HepG2 (cell line): ENCODE results near the gene SFTA2. TPM values are rescaled to one million over a fixed set of nuclear protein-coding genes. Genes with fewer than 3 reads are reported as not detected.
A peak's percentile ranks its signal among the peaks of the same experiment; 100 is the strongest.

Experiments used
- ADNP ChIP-seq: sonication (generic); formaldehyde crosslinking; IDR thresholded peaks from 2 replicates; pipeline ENCODE4 v1.4.0; 2020; ENCODE audit warnings: missing genetic modification reagents
- CENPBD1 ChIP-seq: sonication (generic); formaldehyde crosslinking; IDR thresholded peaks from 2 replicates; pipeline ENCODE4 v1.8.0; 2022; ENCODE audit warnings: missing genetic modification reagents, low read depth, mild to moderate bottlenecking, borderline replicate concordance
- FOXC1 ChIP-seq: sonication (generic); formaldehyde crosslinking; IDR thresholded peaks from 2 replicates; pipeline ENCODE4 v1.8.0; 2022; ENCODE audit warnings: mild to moderate bottlenecking, missing genetic modification reagents, borderline replicate concordance
- GFI1 ChIP-seq: sonication (generic); formaldehyde crosslinking; IDR thresholded peaks from 2 replicates; pipeline ENCODE4 v1.5.0; 2020; ENCODE audit warnings: missing genetic modification reagents, mild to moderate bottlenecking, borderline replicate concordance
- HMG20B ChIP-seq: conservative IDR thresholded peaks from 2 replicates; pipeline ENCODE4 v1.6.1; 2016; ENCODE audit warnings: missing genetic modification reagents, missing compliant biosample characterization
- HOXD1 ChIP-seq: sonication (generic); formaldehyde crosslinking; IDR thresholded peaks from 2 replicates; pipeline ENCODE4 v1.5.0; 2020; ENCODE audit warnings: missing genetic modification reagents
- MEIS1 ChIP-seq: sonication (generic); formaldehyde crosslinking; IDR thresholded peaks from 2 replicates; pipeline ENCODE4 v1.9.0; 2021; ENCODE audit warnings: mild to moderate bottlenecking, missing genetic modification reagents, moderate library complexity, borderline replicate concordance
- MIER2 ChIP-seq: IDR thresholded peaks from 2 replicates; pipeline ENCODE4 v1.6.1; 2016; ENCODE audit warnings: missing biosample characterization, missing genetic modification reagents
- MXD3 ChIP-seq: IDR thresholded peaks from 2 replicates; pipeline ENCODE4 v1.6.1; 2016; ENCODE audit warnings: mild to moderate bottlenecking, missing biosample characterization, missing genetic modification reagents
- MYNN ChIP-seq: sonication (generic); formaldehyde crosslinking; IDR thresholded peaks from 2 replicates; pipeline ENCODE4 v1.4.0; 2020; ENCODE audit warnings: mild to moderate bottlenecking, low read depth, missing genetic modification reagents
- NBN ChIP-seq: fragments of 450-650 bp; conservative IDR thresholded peaks from 2 replicates; pipeline ENCODE4 v1.6.1; 2017
- PITX1 ChIP-seq: sonication (generic); formaldehyde crosslinking; IDR thresholded peaks from 2 replicates; pipeline ENCODE4 v1.5.1; 2020; ENCODE audit warnings: mild to moderate bottlenecking, missing genetic modification reagents
- RFXAP ChIP-seq: sonication (generic); formaldehyde crosslinking; IDR thresholded peaks from 2 replicates; pipeline ENCODE4 v1.4.0; 2020; ENCODE audit warnings: missing genetic modification reagents, borderline replicate concordance
- SALL1 ChIP-seq: sonication (generic); formaldehyde crosslinking; IDR thresholded peaks from 2 replicates; pipeline ENCODE4 v1.8.0; 2022; ENCODE audit warnings: mild to moderate bottlenecking, missing genetic modification reagents
- SCMH1 ChIP-seq: sonication (generic); formaldehyde crosslinking; IDR thresholded peaks from 2 replicates; pipeline ENCODE4 v1.9.0; 2021; ENCODE audit warnings: missing genetic modification reagents, mild to moderate bottlenecking, borderline replicate concordance
- SMAD9 ChIP-seq: sonication (generic); formaldehyde crosslinking; IDR thresholded peaks from 2 replicates; pipeline ENCODE4 v1.5.1; 2020; ENCODE audit warnings: mild to moderate bottlenecking, missing genetic modification reagents
- SP1 ChIP-seq, 2 experiments: fragments of 450-650 bp in 1 of 2; sonication (generic) in 1 of 2; formaldehyde crosslinking in 1 of 2; IDR thresholded peaks; 2 replicates each; pipeline versions ENCODE4 v1.4.0 to v1.6.1; 2016 to 2020; ENCODE audit warnings: missing genetic modification reagents in 1 of 2
- SRF ChIP-seq: IDR thresholded peaks from 2 replicates; pipeline ENCODE4 v1.6.1; 2011; ENCODE audit warnings: mild to moderate bottlenecking, low read depth, low read length, moderate library complexity
- ZNF263 ChIP-seq: sonication (generic); formaldehyde crosslinking; IDR thresholded peaks from 2 replicates; pipeline ENCODE4 v1.4.0; 2020; ENCODE audit warnings: missing genetic modification reagents
- ZNF276 ChIP-seq: sonication (generic); formaldehyde crosslinking; IDR thresholded peaks from 2 replicates; pipeline ENCODE4 v1.4.0; 2020; ENCODE audit warnings: mild to moderate bottlenecking, low read depth, missing genetic modification reagents
- ZNF326 ChIP-seq: sonication (generic); formaldehyde crosslinking; IDR thresholded peaks from 2 replicates; pipeline ENCODE4 v1.4.0; 2020; ENCODE audit warnings: missing genetic modification reagents, borderline replicate concordance
- ZNF687 ChIP-seq: sonication (generic); formaldehyde crosslinking; IDR thresholded peaks from 2 replicates; pipeline ENCODE4 v1.5.1; 2020; ENCODE audit warnings: mild to moderate bottlenecking, missing genetic modification reagents, moderate library complexity
- ZNF691 ChIP-seq: sonication (generic); formaldehyde crosslinking; IDR thresholded peaks from 2 replicates; pipeline ENCODE4 v1.4.0; 2020; ENCODE audit warnings: missing genetic modification reagents, low read depth, mild to moderate bottlenecking, borderline replicate concordance
- polyA plus RNA-seq, 8 experiments: library from polyadenylated mRNA; depleted of rRNA in 3 of 8; stranded (reverse) in 7 of 8; unstranded in 1 of 8; fragments of >200 nt; fragmentation: Illumina TruSeq in 4 of 8; extraction: Trizol in 4 of 8; gene quantifications; 2 replicates each; pipeline versions ENCODE4 v1.2.1 to v1.2.3, GENCODE V29; 2011 to 2016; ENCODE audit warnings: low read depth in 4 of 8, missing spikeins in 1 of 8, mixed read lengths in 1 of 8; ENCODE audit not compliant: insufficient read depth in 1 of 8
- total RNA-seq, 5 experiments: library from RNA; depleted of rRNA; stranded (reverse); fragments of >200 nt; fragmentation: Illumina TruSeq; extraction: Trizol; gene quantifications; 2 replicates each; pipeline ENCODE4 v1.2.3, GENCODE V29; 2016; ENCODE audit warnings: low read depth in 1 of 5

The SFTA2 gene
- total and polyA plus RNA-seq, 2 of the 13 experiments (the other 11 are each of a cell fraction or from before 2014, with no cell fraction given) = not detected

- TF ChIP-seq ZNF687 (CRISPR knock-in tag) (peak; percentile 30; the same call in 1 of the 2 replicates), NBN (no peak), HOXD1 (CRISPR knock-in tag) (no peak), CENPBD1 (CRISPR knock-in tag) (no peak), RFXAP (CRISPR knock-in tag) (no peak), SCMH1 (CRISPR knock-in tag) (no peak), MIER2 (CRISPR knock-in tag) (no peak), FOXC1 (no peak), SP1 (IDR thresholded peaks at IDR 0.05) (no peak), SP1 (CRISPR knock-in tag; IDR thresholded peaks at IDR 0.05) (peak; percentile 72), SALL1 (peak; percentile 48; the same call in 1 of the 2 replicates), SRF (no peak), ADNP (no peak), MEIS1 (CRISPR knock-in tag) (no peak), GFI1 (CRISPR knock-in tag) (peak; percentile 98), SMAD9 (CRISPR knock-in tag) (no peak), ZNF276 (CRISPR knock-in tag) (no peak), ZNF691 (CRISPR knock-in tag) (peak; percentile 59; the same call in 1 of the 2 replicates), MXD3 (CRISPR knock-in tag) (no peak), MYNN (CRISPR knock-in tag) (no peak), ZNF326 (CRISPR knock-in tag) (no peak), PITX1 (CRISPR knock-in tag) (peak; percentile 45; the same call in 1 of the 2 replicates), ZNF263 (CRISPR knock-in tag) (peak; percentile 44; the same call in 1 of the 2 replicates), HMG20B (CRISPR knock-in tag) (peak; percentile 91)
Observed at GRCh38 chr6:30942338-30943060, 10.5 kb upstream of the SFTA2 start (continued).
